Measurements from ENCODE around the gene MGME1.

MGME1 gene, protein sequence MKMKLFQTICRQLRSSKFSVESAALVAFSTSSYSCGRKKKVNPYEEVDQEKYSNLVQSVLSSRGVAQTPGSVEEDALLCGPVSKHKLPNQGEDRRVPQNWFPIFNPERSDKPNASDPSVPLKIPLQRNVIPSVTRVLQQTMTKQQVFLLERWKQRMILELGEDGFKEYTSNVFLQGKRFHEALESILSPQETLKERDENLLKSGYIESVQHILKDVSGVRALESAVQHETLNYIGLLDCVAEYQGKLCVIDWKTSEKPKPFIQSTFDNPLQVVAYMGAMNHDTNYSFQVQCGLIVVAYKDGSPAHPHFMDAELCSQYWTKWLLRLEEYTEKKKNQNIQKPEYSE

DNA sequence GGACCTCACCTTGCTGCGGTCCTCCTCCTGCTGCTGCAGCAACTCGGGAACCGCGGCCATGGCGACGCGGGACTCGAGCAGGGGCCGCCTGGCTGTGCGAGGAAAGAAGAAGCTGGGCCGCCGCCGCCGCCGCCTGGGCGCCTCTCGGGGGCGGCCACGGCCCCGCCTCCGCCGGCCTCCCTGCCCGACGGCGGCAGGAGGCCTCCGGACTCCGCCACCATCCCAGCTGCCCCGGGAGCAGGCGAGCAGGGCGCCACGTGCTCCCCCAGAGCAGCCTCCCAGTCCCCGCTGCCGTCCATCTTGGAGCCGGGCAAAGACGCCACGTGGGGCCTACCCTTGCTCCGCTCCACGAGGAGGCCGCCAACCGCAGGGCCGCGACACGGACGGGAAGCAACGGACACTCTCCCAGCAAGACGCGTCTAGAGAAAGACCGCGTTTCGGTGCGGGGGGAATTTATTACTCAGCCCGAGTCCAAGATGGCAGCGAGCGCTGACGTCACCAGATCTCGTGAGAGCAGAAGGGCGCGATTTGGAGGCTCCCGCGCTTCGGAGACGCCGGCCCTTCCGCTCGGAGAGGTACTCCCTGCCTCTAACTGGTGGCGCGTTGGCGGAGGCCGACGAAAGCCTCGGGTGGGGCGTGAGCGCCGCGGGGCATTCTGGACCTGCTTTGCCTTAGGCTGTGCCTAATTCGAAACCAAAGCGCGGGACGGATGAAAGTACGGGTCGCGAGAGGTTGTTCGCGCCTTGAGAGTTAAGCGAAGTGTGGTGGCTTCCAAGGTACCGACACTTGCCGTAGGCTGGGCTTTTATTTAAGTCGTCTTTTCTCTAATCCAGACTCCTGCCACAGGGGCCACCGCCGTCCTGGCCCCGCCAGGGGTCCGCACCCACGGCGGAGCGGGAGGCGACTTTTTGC, at the start of gene MGME1, which contains the start of gene SNX5:
MGME1 (plus strand) TSS at position 653 of the 912 bp plus-strand sequence. CDS start 842 bp downstream, outside the sequence.
SNX5 (minus strand) TSS at position 429 of the 912 bp plus-strand sequence; CDS start at position 60, 369 bp downstream.
- DNase-seq: peak; percentile 99

- DNase-seq: no peak
These were observed 49.7 kb upstream of the MGME1 start for GRCh38 chr20:17919149-17919548.

DNA sequence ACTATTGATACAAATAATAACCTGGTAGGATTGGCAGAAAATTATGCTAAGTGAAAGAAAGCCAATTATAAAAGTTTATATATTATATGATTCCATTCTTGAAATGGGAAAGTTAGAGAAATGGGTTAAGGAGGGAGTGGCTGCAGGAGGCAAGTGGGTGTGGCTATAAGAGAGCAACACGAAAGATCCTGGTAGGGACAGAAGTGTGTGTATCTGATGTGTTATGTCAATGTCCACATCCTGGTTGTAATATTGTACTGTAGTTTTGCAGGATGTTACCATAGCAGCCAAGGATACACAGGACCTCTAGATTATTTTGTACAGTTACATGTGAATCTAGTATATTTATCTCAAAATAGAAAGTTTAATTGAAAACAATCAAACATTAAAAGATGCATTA, 47.0 kb upstream of the MGME1 start:
- DNase-seq: no peak

- DNase-seq: no peak
These were observed 43.5 kb upstream of the MGME1 start for GRCh38 chr20:17925141-17925939.

DNA sequence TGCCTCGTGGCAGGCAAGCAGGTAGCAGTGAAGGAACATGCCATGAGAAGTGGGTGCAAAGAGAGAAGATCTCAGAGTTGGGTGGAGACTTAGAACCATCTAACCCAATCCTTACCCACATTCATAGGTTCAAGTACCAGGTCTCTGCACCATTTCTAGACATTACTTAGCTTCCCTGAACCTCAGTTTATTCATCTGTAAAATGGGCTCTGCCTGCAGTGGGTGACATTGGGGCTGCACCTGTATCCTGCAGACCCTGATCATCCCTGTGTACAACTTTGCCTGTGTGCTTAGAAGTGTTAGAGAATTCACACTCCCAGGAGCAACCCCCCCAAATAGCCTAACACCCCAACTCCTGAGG, 42.9 kb upstream of the MGME1 start:
- no peak for DNase-seq

GRCh38 chr20:17928211-17928611, 40.6 kb upstream of the MGME1 start:
- DNase-seq: no peak

DNA sequence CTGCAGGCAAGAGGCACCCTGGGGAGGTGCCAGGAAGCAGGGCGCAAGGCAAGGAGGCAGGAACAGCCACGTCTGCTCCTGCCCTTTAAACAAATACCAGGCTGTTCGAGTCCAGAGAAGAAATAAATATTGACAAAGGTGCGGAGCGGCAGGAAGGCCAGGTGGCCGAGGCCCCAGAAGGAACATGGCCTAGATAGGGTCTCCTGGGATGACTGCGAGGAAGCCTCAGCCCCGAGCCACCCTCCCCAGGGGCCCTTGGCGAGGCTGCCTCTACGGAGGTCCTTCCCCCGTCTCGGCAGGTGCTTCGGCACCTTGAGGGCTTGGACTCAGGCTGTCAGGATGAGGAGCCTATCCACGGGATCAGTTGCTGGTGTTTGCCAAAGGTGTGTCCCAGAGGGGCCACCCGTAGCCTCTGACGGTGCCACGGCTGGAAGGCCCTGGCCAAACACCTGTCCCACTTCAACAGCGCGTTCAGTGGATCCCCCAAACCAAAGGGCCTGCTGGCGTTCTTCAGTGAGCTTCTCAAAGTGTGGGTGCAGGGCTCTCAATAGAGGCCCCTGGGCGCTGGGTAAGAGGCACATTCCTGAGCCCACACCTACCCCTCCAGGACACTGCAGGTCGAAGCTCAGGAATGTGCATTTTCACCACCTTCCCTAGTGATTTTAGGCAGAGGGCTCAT, 40.0 kb upstream of the MGME1 start:
- DNase-seq: no peak

DNA sequence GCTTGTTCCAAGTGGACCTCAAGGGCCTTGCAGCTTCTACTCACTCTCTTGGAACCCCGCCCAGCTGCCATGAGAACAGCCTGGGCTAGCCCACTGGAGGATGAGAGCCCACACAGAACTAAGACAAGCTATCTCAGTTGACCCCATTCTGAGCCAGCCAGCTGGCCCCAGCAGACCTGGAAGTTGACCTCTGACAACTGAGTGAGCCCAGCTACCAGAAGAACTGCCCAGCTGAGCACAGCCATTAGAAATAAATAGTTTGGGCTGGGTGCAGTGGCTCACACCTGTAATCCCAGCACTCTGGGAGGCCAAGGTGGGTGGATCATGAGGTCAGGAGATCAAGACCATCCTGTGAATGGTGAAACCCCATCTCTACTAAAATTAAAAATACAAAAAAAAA, 37.3 kb upstream of the MGME1 start:
- DNase-seq: no peak

GRCh38 chr20:17932396-17932795, 36.4 kb upstream of the MGME1 start:
- DNase-seq: no peak

DNA sequence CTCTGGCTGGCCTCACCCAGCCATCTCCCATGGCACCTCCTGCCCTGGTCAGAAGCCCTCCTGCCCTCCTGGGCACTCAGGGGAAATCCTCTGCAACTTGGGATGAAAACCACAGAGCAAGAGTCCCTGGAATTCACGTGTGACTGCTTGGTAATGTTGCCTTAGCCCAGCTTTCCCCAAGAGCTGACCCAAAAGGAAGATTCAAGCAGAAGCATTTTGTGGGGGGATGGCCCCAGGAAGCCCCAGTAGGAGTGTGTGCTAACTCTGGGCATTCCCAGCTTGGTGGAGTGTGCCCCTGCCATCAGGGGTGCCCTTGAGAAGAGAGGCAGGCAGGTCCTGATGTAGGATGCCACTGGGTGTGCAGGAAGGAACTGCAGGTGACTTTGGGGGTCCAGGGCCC, 35.7 kb upstream of the MGME1 start:
- no peak for DNase-seq

- no peak for DNase-seq
These were observed 35.1 kb upstream of the MGME1 start for GRCh38 chr20:17933711-17934110.

GRCh38 chr20:17934141-17934862, 34.5 kb upstream of the MGME1 start:
- DNase-seq: no peak

GRCh38 chr20:17935186-17935585, 33.6 kb upstream of the MGME1 start:
- no peak for DNase-seq

- DNase-seq: no peak
These were observed 33.1 kb upstream of the MGME1 start for GRCh38 chr20:17935761-17936160.

DNA sequence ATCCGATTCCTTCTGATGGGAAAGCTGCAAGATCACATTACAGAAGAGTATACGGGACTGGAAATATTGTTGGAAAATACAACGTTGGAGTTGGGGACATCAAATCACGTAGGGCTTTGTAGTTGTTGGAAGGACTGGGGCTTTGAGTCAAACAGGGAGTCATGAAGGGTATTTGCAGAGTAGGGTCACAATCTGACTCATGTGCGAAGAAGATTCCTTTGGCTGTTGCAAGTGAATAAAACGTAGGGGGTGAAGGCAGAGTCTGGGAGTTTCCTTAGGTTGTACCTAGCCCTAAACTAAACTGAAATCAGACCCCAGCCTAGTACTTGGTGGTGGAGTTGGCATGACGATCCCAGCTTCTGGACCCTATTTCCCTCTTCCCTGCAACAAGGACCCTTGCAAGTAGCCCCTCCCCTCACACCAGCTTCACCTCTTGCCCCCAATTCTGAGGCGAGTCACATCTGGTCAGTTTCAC, 32.5 kb upstream of the MGME1 start:
- no peak for DNase-seq

DNA sequence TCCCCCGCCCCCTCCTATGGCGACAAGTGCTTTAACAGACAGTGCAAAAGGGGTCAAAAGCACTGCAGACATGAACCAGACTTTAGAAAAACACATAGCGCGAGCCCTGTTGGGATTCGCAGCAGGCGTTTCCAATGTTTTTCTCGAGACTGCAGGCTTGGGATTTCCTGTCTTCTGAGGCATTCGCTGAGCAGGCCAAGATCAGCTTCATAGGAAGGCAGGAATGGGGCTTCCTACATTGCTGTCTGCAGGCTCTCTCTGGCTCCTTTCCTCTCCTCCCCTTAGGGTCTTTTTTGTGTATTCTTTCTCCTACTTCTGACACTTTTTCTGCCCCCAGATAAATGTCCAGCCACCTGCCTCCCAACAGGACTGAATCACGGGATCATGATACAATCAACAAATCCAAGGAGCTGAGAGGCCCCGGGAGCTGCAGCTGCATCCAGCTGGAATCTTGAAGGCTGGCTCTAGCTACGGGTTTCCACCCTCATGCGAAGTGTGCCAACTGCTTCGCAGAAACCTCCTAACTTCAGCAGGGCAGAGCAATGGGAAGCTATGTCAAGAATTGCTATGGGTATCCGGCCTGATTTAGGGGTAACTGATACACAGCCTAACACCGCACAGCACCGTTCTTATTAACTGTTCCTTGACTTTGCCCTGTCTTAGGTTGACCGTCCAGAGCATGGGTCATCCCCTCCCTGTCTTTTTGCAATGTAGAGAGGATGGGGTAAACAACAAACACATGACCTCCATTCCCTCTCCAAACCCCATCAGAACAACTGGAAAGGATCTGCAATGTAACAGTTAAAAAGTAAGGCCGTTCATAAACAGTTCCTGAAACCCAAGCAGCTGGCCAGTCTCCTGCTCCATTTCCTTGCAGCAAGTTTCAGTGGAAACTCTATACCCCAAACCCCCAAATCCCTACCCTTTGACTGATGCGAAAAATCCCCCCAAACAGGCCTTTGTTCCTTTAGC, 31.8 kb upstream of the MGME1 start:
- DNase-seq: no peak

DNA sequence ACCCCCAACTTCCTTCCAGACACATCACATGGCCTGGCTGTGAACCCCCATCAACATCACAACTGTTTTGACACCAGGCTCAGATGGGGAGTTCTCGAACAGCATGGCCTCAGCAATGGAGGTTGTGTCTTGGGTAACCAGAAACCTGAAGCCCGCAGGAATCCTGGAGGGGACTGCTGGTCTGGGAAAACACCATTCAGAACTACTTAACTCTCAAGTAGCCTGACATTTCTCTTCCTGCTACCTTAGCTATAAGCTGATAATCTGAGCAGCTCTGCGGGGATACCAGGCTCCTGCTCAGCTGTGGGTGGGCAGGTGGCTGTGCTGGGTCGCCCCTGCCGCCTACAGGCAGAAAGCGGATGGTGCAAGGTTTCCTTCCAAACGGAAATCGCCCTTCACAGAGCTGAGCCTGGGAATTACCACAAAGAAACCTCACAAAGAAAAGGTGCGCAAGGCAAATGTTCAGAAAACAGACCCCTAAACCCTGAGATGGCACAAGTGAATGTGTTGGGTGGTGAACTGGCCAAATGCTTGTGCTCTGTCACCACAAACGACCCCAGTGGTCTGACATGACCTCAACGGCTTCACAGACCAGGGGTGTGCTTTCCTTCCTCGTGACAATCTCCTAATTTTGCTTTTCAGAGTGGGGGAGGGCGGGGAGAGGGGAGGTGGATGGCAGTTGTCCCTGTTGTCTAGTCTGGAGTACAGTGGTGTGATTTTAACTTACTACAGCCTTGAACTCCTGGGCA, 29.8 kb upstream of the MGME1 start:
- DNase-seq: peak; percentile 58

GRCh38 chr20:17939622-17940223, 29.1 kb upstream of the MGME1 start:
- no peak for DNase-seq

Data from CD4-positive, alpha-beta T cell treated with Interleukin-4 for 4 hours (primary cell).